ENCODE results near the gene CD244. TPM values are rescaled to one million over a fixed set of nuclear protein-coding genes. Genes with fewer than 3 reads are reported as not detected.
"Not testable (repeated sequence)": the region's sequence is repeated elsewhere in the genome, so short reads cannot be mapped to it uniquely, and the experiment has no call there.

Gene CD244
- total RNA-seq, 3 donors from 2014 or later, result 0.96 to 1.4 (median 1.2) TPM

DNA sequence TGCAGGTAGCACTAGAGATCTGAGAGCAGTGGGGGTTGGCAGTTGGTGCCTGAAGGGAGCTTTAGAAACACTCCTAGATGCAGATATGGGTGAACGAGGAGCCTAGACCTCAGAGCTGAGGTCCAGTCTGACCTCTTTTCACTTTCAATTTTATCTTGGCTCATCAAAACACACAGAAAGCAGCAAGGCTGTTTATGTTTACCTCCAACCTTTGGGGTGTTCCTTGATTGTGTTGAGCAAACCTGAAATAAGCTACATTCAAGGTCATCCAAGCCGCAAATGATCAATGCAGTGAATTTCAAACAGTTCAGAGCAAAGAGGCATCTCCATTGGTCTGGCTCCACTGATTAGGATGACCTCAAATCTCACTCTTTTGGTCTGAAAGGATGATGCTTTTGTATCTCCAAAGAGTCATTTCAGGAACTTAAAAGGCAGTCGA lies 65.4 kb downstream of the CD244 start:
- intact Hi-C loops (cut with DNase I, micrococcal nuclease), result no loop called here
- no peak overlapping the region for H3K4me3 ChIP-seq
- no peak for ATAC-seq
- no peaks in the 10 kb centered on the region for H3K36me3 ChIP-seq (ENCODE audit: low read depth)
- no peak for DNase-seq
- no peaks in the 10 kb centered on the region for H3K9me3 ChIP-seq
- no peaks in the 10 kb centered on the region for H3K4me1 ChIP-seq (ENCODE audit: low read depth)
- TF ChIP-seq, protein P1, sequence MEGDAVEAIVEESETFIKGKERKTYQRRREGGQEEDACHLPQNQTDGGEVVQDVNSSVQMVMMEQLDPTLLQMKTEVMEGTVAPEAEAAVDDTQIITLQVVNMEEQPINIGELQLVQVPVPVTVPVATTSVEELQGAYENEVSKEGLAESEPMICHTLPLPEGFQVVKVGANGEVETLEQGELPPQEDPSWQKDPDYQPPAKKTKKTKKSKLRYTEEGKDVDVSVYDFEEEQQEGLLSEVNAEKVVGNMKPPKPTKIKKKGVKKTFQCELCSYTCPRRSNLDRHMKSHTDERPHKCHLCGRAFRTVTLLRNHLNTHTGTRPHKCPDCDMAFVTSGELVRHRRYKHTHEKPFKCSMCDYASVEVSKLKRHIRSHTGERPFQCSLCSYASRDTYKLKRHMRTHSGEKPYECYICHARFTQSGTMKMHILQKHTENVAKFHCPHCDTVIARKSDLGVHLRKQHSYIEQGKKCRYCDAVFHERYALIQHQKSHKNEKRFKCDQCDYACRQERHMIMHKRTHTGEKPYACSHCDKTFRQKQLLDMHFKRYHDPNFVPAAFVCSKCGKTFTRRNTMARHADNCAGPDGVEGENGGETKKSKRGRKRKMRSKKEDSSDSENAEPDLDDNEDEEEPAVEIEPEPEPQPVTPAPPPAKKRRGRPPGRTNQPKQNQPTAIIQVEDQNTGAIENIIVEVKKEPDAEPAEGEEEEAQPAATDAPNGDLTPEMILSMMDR (IDR thresholded peaks at IDR 0.05), result no peak

DNA sequence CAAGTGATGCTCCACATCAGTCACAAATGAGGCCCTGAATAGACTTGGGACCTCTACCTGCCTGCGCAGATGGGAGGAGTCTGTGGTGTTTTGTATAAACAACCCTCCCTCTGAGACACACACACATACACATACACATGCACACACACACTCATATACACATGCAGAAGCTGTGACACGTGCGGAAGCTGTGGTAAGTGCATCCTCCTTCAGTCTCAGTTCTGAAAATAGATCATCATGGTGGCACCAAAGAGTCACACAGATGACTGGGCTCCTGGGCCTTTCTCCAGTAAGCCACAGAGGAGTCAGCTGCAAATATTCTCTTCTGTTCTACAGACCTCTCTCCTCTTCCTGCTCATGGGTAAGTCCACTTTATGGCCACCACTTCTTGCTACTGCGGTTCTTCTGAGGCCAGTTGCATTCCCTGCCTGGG lies 66.7 kb downstream of the CD244 start, which contains the start of gene LY9:
TSS of gene LY9 (plus strand) at position 224 of the 433 bp plus-strand sequence. CDS start at position 238, 14 bp downstream.
- TF ChIP-seq, protein P1 (IDR thresholded peaks at IDR 0.05), result no peak
- Histone ChIP-seq H3K9me3 (no peaks in the 10 kb centered on the region), H3K4me1 (ENCODE audit: low read depth) (no peaks in the 10 kb centered on the region), H3K36me3 (ENCODE audit: low read depth) (no peaks in the 10 kb centered on the region), H3K4me3 (no peak within 1 kb of the TSS)
- ATAC-seq, result peak; percentile 95
- peak in 2 of 3 donors; percentile 67 for DNase-seq
- intact Hi-C loops (cut with DNase I, micrococcal nuclease), result no loop called here

DNA sequence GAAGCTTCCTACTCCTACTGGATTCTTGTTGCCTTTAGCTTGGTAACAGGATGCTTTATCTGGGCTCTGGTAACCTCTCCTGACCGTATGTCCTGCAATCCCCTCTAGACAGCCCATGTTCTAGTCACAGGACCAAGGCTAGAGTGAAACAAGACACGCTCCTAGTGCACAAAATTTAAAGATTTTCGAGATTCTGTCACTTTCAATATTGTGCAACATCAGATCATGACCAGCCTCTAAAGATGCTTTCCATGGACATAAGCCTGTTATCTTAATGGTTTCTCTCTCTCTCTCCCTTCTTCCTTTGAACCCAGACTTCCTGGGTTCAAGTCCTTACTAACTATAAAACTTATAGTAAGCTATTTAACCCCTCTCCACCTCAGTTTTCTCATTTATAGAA lies 68.3 kb downstream of the CD244 start:
- Histone ChIP-seq H3K4me3 (no peak overlapping the region), H3K4me1 (ENCODE audit: low read depth) (no peaks in the 10 kb centered on the region), H3K9me3 (no peaks in the 10 kb centered on the region), H3K36me3 (ENCODE audit: low read depth) (no peaks in the 10 kb centered on the region)
- no peak for ATAC-seq
- TF ChIP-seq, protein P1 (IDR thresholded peaks at IDR 0.05), result no peak
- intact Hi-C loops (cut with DNase I, micrococcal nuclease), result no loop called here
- DNase-seq, result no peak

DNA sequence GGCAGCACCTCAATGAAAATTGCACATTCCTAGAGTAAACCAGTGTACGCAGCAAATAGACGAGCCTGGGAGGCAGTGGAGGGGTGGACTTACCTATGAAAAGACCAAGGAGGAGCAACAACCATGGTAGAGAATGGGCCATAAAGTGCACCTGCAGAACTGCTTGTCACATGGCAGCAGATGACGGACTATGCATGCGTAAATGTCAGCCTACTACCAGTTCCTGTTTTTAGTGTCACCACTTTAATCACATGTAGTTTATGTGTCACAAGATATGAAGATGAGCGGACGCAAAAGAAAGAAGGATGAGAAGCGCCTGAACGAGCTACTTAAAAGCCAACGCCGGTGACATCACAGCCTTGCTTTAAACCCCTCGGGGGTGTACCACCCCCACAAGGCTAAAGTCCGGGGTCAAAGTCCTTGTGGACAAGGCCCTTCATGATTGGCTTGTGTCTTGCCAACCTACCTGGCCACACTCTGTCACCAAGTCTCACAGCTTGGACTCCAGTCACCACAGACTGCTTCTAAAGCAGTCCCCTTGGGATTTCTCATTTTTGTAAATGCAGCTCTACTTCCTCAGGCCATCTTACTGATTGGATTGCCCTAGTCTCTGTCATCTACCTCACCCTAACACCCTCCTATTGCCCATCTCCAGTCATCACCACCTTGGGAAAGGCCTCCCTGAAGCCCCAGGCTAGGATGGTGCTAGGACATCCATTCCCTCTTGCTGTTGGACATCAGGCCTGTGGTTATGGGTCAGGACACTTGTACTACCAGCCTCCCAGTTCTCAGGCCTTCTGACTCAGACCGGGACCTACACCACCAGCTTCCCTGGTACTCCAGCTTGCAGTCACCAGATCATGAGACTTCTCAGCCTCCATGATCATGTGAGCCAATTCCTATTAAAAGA lies 72.7 kb downstream of the CD244 start:
- H3K36me3 ChIP-seq (ENCODE audit: low read depth), result no peaks in the 10 kb centered on the region
- TF ChIP-seq, protein P1 (IDR thresholded peaks at IDR 0.05), result no peak
- peaks cover 5% of the 10 kb centered on the region for H3K9me3 ChIP-seq
- DNase-seq (peak in 1 of 3 donors; percentile 29), ATAC-seq (peak; percentile 81)
- intact Hi-C loops (cut with DNase I, micrococcal nuclease), result no loop called here
- H3K4me1 ChIP-seq (ENCODE audit: low read depth), result no peaks in the 10 kb centered on the region
- no peak overlapping the region for H3K4me3 ChIP-seq

DNA sequence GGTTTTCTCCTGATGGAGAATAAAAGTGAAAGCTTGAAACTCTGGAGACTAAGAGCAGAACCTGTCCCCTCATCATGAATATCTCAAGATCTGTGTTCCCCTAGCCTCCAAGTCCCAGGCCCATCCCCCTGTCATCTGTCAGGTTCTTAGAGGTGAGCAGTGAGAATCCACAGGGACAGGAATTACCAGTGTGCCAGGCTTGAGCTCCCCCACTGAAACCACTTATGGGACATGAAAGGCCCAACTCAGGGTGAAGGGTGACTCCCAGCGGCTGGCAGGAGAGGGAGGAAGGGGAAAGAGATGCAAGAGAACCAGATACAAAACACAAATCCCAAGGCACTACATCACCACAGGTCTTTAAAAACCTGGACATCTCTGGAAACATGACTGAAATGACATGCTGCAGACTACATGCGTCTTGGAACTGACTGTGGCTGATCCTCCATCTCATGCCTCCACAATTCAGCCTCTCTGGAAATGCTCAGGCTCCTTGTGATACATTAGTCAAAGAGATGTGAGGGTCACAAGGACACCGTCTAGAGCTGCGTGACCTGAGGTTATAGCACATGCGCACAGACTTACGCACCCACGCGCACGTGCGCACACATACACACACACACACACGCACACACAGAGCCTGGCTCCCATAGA lies 73.5 kb downstream of the CD244 start:
- peak in 1 of 3 donors; percentile 37 for DNase-seq
- Histone ChIP-seq H3K36me3 (ENCODE audit: low read depth) (no peaks in the 10 kb centered on the region), H3K9me3 (peaks cover 5% of the 10 kb centered on the region), H3K4me3 (no peak overlapping the region), H3K4me1 (ENCODE audit: low read depth) (no peaks in the 10 kb centered on the region)
- intact Hi-C loops (cut with DNase I, micrococcal nuclease), result no loop called here
- peak; percentile 31 for ATAC-seq
- TF ChIP-seq, protein P1 (IDR thresholded peaks at IDR 0.05), result no peak

DNA sequence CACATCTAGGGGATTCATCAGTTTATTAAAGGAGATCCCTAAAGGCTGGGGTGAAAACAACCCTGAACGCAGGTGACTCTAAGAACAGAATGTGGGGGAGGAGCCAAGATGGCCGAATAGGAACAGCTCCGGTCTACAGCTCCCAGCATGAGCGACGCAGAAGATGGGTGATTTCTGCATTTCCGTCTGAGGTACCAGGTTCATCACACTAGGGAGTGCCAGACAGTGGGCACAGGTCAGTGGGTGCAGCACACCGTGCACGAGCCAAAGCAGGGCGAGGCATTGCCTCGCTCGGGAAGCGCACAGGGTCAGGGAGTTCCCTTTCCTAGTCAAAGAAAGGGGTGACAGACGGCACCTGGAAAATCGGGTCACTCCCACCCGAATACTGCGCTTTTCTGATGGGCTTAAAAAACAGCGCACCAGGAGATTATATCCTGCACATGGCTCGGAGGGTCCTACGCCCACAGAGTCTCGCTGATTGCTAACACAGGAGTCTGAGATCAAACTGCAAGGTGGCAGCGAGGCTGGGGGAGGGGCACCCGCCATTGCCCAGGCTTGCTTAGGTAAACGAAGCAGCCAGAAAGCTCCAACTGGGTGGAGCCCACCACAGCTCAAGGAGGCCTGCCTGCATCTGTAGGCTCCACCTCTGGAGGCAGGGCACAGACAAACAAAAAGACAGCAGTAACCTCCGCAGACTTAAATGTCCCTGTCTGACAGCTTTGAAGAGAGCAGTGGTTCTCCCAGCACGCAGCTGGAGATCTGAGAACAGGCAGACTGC lies 79.5 kb downstream of the CD244 start:
- DNase-seq (peak; percentile 70 to 84 (median 78)), ATAC-seq (peak; percentile 17)
- H3K36me3 ChIP-seq (ENCODE audit: low read depth); intact Hi-C loops (cut with DNase I, micrococcal nuclease); H3K4me3 ChIP-seq; H3K9me3 ChIP-seq: not testable (repeated sequence)
- peaks cover 21% of the 10 kb centered on the region for H3K4me1 ChIP-seq (ENCODE audit: low read depth)

Data from mucosa of descending colon (tissue), 3 donors.